22Rv1 (cell line): ENCODE results near the gene HLA-DQB1.

ENCODE experiments used
- ZFX ChIP-seq: fragments of 450-650 bp; IDR thresholded peaks from 2 replicates; pipeline ENCODE4 v1.6.1; 2017; ENCODE audit warnings: antibody characterized with exemption, borderline replicate concordance
- TF ChIP-seq, protein P1 (sequence below): fragments of 450-650 bp; IDR thresholded peaks from 2 replicates; pipeline ENCODE4 v1.5.1; 2017; ENCODE audit warnings: mild to moderate bottlenecking

DNA sequence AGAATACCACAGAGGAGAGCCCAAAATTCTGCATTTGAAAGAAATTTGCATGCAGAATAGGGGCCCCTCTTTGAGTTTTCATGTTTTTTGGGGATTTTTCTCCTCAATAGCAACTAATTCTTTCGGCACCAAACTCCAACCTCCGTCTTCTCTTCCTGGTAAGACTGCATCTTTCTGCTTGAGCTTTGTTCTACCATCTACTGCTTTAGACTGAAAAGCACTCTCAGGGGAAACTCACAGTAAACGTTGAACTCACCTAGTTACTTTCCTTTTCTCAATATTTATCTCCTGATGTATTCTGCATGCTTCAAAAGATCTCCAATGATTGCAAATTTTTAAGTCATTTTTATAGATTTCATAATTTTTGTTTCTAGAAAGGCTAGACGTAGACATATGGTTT, 36.9 kb upstream of the HLA-DQB1 start:
- TF ChIP-seq, protein P1, sequence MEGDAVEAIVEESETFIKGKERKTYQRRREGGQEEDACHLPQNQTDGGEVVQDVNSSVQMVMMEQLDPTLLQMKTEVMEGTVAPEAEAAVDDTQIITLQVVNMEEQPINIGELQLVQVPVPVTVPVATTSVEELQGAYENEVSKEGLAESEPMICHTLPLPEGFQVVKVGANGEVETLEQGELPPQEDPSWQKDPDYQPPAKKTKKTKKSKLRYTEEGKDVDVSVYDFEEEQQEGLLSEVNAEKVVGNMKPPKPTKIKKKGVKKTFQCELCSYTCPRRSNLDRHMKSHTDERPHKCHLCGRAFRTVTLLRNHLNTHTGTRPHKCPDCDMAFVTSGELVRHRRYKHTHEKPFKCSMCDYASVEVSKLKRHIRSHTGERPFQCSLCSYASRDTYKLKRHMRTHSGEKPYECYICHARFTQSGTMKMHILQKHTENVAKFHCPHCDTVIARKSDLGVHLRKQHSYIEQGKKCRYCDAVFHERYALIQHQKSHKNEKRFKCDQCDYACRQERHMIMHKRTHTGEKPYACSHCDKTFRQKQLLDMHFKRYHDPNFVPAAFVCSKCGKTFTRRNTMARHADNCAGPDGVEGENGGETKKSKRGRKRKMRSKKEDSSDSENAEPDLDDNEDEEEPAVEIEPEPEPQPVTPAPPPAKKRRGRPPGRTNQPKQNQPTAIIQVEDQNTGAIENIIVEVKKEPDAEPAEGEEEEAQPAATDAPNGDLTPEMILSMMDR: no peak
- TF ChIP-seq ZFX: no peak
